Loucy (cell line): Measurements from ENCODE around the gene HOMEZ.

Source experiments
- H2AFZ ChIP-seq: fragments of 200-600 bp; sonication (generic); 2 replicates; pipeline ENCODE4 v1.6.0; 2016; ENCODE audit warnings: antibody characterized with exemption, mild to moderate bottlenecking, low read length, moderate library complexity
- H3F3A ChIP-seq: fragments of 200-600 bp; 2 replicates; pipeline ENCODE4 v1.6.0; 2016; ENCODE audit warnings: antibody characterized with exemption, low read depth, mild to moderate bottlenecking
- H3K27me3 ChIP-seq: fragments of 200-600 bp; sonication (generic); 2 replicates; pipeline ENCODE4 v1.6.1; 2014; ENCODE audit warnings: low read length, mild to moderate bottlenecking; ENCODE audit not compliant: insufficient read depth, poor library complexity, severe bottlenecking
- H3K36me3 ChIP-seq: fragments of 200-600 bp; sonication (generic); 2 replicates; pipeline ENCODE4 v1.6.1; 2016; ENCODE audit warnings: low read length; ENCODE audit not compliant: insufficient read depth
- H3K4me1 ChIP-seq: fragments of 200-600 bp; sonication (generic); 2 replicates; pipeline ENCODE4 v1.5.1; 2014; ENCODE audit warnings: low read length, mild to moderate bottlenecking; ENCODE audit not compliant: insufficient read depth, poor library complexity, severe bottlenecking
- H3K4me2 ChIP-seq: fragments of 200-600 bp; sonication (generic); 2 replicates; pipeline ENCODE4 v1.6.0; 2014; ENCODE audit warnings: antibody characterized with exemption, low read length, low read depth, mild to moderate bottlenecking; ENCODE audit not compliant: poor library complexity, severe bottlenecking
- H3K4me3 ChIP-seq: fragments of 200-600 bp; sonication (generic); 2 replicates; pipeline ENCODE4 v1.5.1; 2014; ENCODE audit warnings: low read length, mild to moderate bottlenecking, mixed read lengths; ENCODE audit not compliant: poor library complexity, severe bottlenecking
- H3K79me2 ChIP-seq: fragments of 200-600 bp; sonication (generic); 2 replicates; pipeline ENCODE4 v1.6.1; 2014; ENCODE audit warnings: low read length; ENCODE audit not compliant: insufficient read depth
- H3K9ac ChIP-seq: fragments of 200-600 bp; sonication (generic); 2 replicates; pipeline ENCODE4 v1.6.0; 2014; ENCODE audit warnings: mild to moderate bottlenecking, low read depth, low read length, moderate library complexity; ENCODE audit not compliant: poor library complexity, severe bottlenecking
- H3K9me2 ChIP-seq: fragments of 200-600 bp; sonication (generic); replicated peaks from 2 replicates; pipeline ENCODE4 v1.6.1; 2016; ENCODE audit warnings: low read depth, low read length, mixed read lengths
- H3K9me3 ChIP-seq: fragments of 200-600 bp; sonication (generic); 2 replicates; pipeline ENCODE4 v1.6.1; 2014; ENCODE audit warnings: mild to moderate bottlenecking, antibody characterized with exemption, low read length, low read depth; ENCODE audit not compliant: insufficient read depth
- H4K20me1 ChIP-seq: fragments of 200-600 bp; sonication (generic); 2 replicates; pipeline ENCODE4 v1.6.0; 2014; ENCODE audit warnings: antibody characterized with exemption, low read length, mild to moderate bottlenecking; ENCODE audit not compliant: insufficient read depth, poor library complexity, severe bottlenecking
- CTCF ChIP-seq: fragments of 200-600 bp; sonication (generic); conservative IDR thresholded peaks from 2 replicates; pipeline ENCODE4 v1.5.1; 2014; ENCODE audit warnings: mild to moderate bottlenecking, antibody characterized with exemption, low read length
- EZH2phosphoT487 ChIP-seq: fragments of 200-600 bp; IDR thresholded peaks from 2 replicates; pipeline ENCODE4 v1.6.1; 2018; ENCODE audit warnings: antibody characterized with exemption, mild to moderate bottlenecking, moderate library complexity, borderline replicate concordance

Gene HOMEZ

GRCh38 chr14:23259426-23259825, 26.5 kb downstream of the HOMEZ start:
- no peak overlapping the region for H2AFZ ChIP-seq
- H3F3A ChIP-seq: no peaks in the 10 kb centered on the region
- no peaks in the 10 kb centered on the region for H3K79me2 ChIP-seq
- H3K4me1 ChIP-seq: no peaks in the 10 kb centered on the region
- H3K4me2 ChIP-seq: no peak overlapping the region
- H4K20me1 ChIP-seq: no peaks in the 10 kb centered on the region
- H3K4me3 ChIP-seq: no peak overlapping the region
- no peak overlapping the region for H3K9ac ChIP-seq
- no peaks in the 10 kb centered on the region for H3K36me3 ChIP-seq
- no peak for TF ChIP-seq EZH2phosphoT487
- no peak for TF ChIP-seq CTCF
- H3K27me3 ChIP-seq: no peaks in the 10 kb centered on the region
- H3K9me2 ChIP-seq: no peaks in the 10 kb centered on the region
- no peaks in the 10 kb centered on the region for H3K9me3 ChIP-seq

GRCh38 chr14:23258256-23258655, 27.7 kb downstream of the HOMEZ start:
- H3K36me3 ChIP-seq: no peaks in the 10 kb centered on the region
- H3K79me2 ChIP-seq: no peaks in the 10 kb centered on the region
- no peak overlapping the region for H3K9ac ChIP-seq
- H3K27me3 ChIP-seq: no peaks in the 10 kb centered on the region
- no peaks in the 10 kb centered on the region for H4K20me1 ChIP-seq
- TF ChIP-seq EZH2phosphoT487 (no peak), CTCF (no peak)
- no peak overlapping the region for H3K4me2 ChIP-seq
- H2AFZ ChIP-seq: no peak overlapping the region
- no peaks in the 10 kb centered on the region for H3K9me2 ChIP-seq
- H3K4me3 ChIP-seq: no peak overlapping the region
- no peaks in the 10 kb centered on the region for H3K9me3 ChIP-seq
- H3F3A ChIP-seq: no peaks in the 10 kb centered on the region
- no peaks in the 10 kb centered on the region for H3K4me1 ChIP-seq

GRCh38 chr14:23252420-23253333, 33.3 kb downstream of the HOMEZ start:
- H2AFZ ChIP-seq: no peak overlapping the region
- no peaks in the 10 kb centered on the region for H3K79me2 ChIP-seq
- no peaks in the 10 kb centered on the region for H3F3A ChIP-seq
- no peaks in the 10 kb centered on the region for H4K20me1 ChIP-seq
- H3K4me2 ChIP-seq: no peak overlapping the region
- H3K9me2 ChIP-seq: no peaks in the 10 kb centered on the region
- H3K4me3 ChIP-seq: no peak overlapping the region
- no peaks in the 10 kb centered on the region for H3K9me3 ChIP-seq
- no peaks in the 10 kb centered on the region for H3K36me3 ChIP-seq
- H3K27me3 ChIP-seq: no peaks in the 10 kb centered on the region
- no peak overlapping the region for H3K9ac ChIP-seq
- TF ChIP-seq CTCF: no peak
- no peak for TF ChIP-seq EZH2phosphoT487
- no peaks in the 10 kb centered on the region for H3K4me1 ChIP-seq
